GM21737 (cell line): Measurements from ENCODE around the gene ST3GAL5.

ENCODE experiments used
- ATAC-seq: cut with Tn5 transposase; IDR thresholded peaks from one replicate; pipeline ENCODE4 v1.9.1; 2021; ENCODE audit warnings: mild to moderate bottlenecking, moderate library complexity; ENCODE audit not compliant: unreplicated experiment

Gene ST3GAL5

GRCh38 chr2:85793584-85793983 is 95.2 kb downstream of the ST3GAL5 start:
- no peak for ATAC-seq

- no peak for ATAC-seq
These were observed 95.9 kb downstream of the ST3GAL5 start for GRCh38 chr2:85792783-85793441.

- ATAC-seq, result no peak
These were observed 96.9 kb downstream of the ST3GAL5 start for GRCh38 chr2:85791704-85792565.

GRCh38 chr2:85790499-85791188 is 98.1 kb downstream of the ST3GAL5 start:
- no peak for ATAC-seq

- no peak for ATAC-seq
These were observed 98.8 kb downstream of the ST3GAL5 start for GRCh38 chr2:85790032-85790431.

- ATAC-seq, result no peak
These were observed 99.5 kb downstream of the ST3GAL5 start for GRCh38 chr2:85789271-85789670.

- ATAC-seq, result no peak
These were observed 100.2 kb downstream of the ST3GAL5 start for GRCh38 chr2:85788603-85789002.

- ATAC-seq, result no peak
These were observed 100.8 kb downstream of the ST3GAL5 start for GRCh38 chr2:85787981-85788340.

- ATAC-seq, result no peak
These were observed 101.4 kb downstream of the ST3GAL5 start for GRCh38 chr2:85787282-85787980.
